Measurements from ENCODE around the gene ZFAND2B. TPM values are rescaled to one million over a fixed set of nuclear protein-coding genes. Genes with fewer than 3 reads are reported as not detected.

ZFAND2B gene
- 10 to 100 TPM; 68.1 to 69.8 TPM for total RNA-seq

GRCh38 chr2:219206328-219207133 is at the start of gene ZFAND2B:
ZFAND2B (plus strand) TSS chr2:219206782; CDS start chr2:219206988, 206 bp downstream.
- ATAC-seq (ENCODE audit: low read depth), result peak; percentile 97
- Mint-ChIP-seq H3K9me3 (peaks cover 7% of the 10 kb centered on the region), H3K4me3 (peak within 1 kb of the TSS; percentile 85), H3K27ac (peak within 1 kb of the TSS; percentile 93), H3K4me1 (peaks cover 47% of the 10 kb centered on the region), H3K27me3 (no peaks in the 10 kb centered on the region), H3K36me3 (peaks cover 15% of the 10 kb centered on the region)
- DNase-seq, result peak; percentile 99
- POLR2A ChIA-PET, result interaction anchor here (0.6 to 5.2 kb wide), 17 partner anchors 9 to 72 kb away, joined by 3 to 92 read pairs (median 8); partner anchors contain the start of genes ANKZF1, ATG9A, CNPPD1 and DNAJB2

- no peak for DNase-seq
- Mint-ChIP-seq H3K4me1 (peaks cover 15% of the 10 kb centered on the region), H3K27me3 (no peaks in the 10 kb centered on the region), H3K27ac (no peak overlapping the region), H3K36me3 (peaks cover 11% of the 10 kb centered on the region), H3K4me3 (no peak overlapping the region), H3K9me3 (no peaks in the 10 kb centered on the region)
- POLR2A ChIA-PET, result no interaction called here
- no peak for ATAC-seq (ENCODE audit: low read depth)
These were observed 49.2 kb upstream of the ZFAND2B start for GRCh38 chr2:219157396-219157795.

- Mint-ChIP-seq H3K36me3 (peaks cover 11% of the 10 kb centered on the region), H3K27me3 (no peaks in the 10 kb centered on the region), H3K4me3 (no peak overlapping the region), H3K4me1 (peaks cover 15% of the 10 kb centered on the region), H3K9me3 (no peaks in the 10 kb centered on the region), H3K27ac (no peak overlapping the region)
- no peak for ATAC-seq (ENCODE audit: low read depth)
- POLR2A ChIA-PET, result no interaction called here
- DNase-seq, result no peak
These were observed 48.6 kb upstream of the ZFAND2B start for GRCh38 chr2:219158025-219158424.

GRCh38 chr2:219158586-219158985 is 48.0 kb upstream of the ZFAND2B start:
- peaks cover 11% of the 10 kb centered on the region for H3K36me3 Mint-ChIP-seq
- DNase-seq (no peak), ATAC-seq (ENCODE audit: low read depth) (no peak)
- no peaks in the 10 kb centered on the region for H3K9me3 Mint-ChIP-seq
- H3K4me3 Mint-ChIP-seq, result no peak overlapping the region
- POLR2A ChIA-PET, result interaction anchor here (0.6 to 2.5 kb wide), 4 partner anchors 18 to 136 kb away, joined by 3 to 10 read pairs (median 6); partner anchors contain the start of genes CNPPD1 and DNAJB2
- peaks cover 15% of the 10 kb centered on the region for H3K4me1 Mint-ChIP-seq
- H3K27ac Mint-ChIP-seq, result no peak overlapping the region
- no peaks in the 10 kb centered on the region for H3K27me3 Mint-ChIP-seq

GRCh38 chr2:219159771-219160185 is 46.8 kb upstream of the ZFAND2B start:
- Mint-ChIP-seq H3K4me1 (peaks cover 15% of the 10 kb centered on the region), H3K27ac (peak overlapping the region; percentile 96)

GRCh38 chr2:219160186-219161017 is 46.2 kb upstream of the ZFAND2B start, which contains the start of gene NHEJ1:
NHEJ1 (minus strand) TSS chr2:219160815; CDS start chr2:219158362, 2,453 bp downstream.
- H3K27ac Mint-ChIP-seq, result peak within 1 kb of the TSS; percentile 96
- DNase-seq (peak; percentile 96), ATAC-seq (ENCODE audit: low read depth) (peak; percentile 92)
- peaks cover 11% of the 10 kb centered on the region for H3K36me3 Mint-ChIP-seq
- peak within 1 kb of the TSS; percentile 85 for H3K4me3 Mint-ChIP-seq
- POLR2A ChIA-PET, result interaction anchor here (0.7 to 2.5 kb wide), 11 partner anchors 15 to 134 kb away, joined by 3 to 10 read pairs (median 4); partner anchors contain the start of genes ABCB6, CNPPD1, DNAJB2 and TUBA4A
- H3K9me3 Mint-ChIP-seq, result no peaks in the 10 kb centered on the region
- H3K27me3 Mint-ChIP-seq, result no peaks in the 10 kb centered on the region
- H3K4me1 Mint-ChIP-seq, result peaks cover 15% of the 10 kb centered on the region

More at GRCh38 chr2:219159771-219160185, 46.8 kb upstream of the ZFAND2B start:
- POLR2A ChIA-PET, result interaction anchor here (0.7 to 2.5 kb wide), 11 partner anchors 16 to 135 kb away, joined by 3 to 10 read pairs (median 4); partner anchors contain the start of genes ABCB6, CNPPD1, DNAJB2 and TUBA4A
- Mint-ChIP-seq H3K4me3 (peak overlapping the region; percentile 85), H3K36me3 (peaks cover 11% of the 10 kb centered on the region), H3K27me3 (no peaks in the 10 kb centered on the region), H3K9me3 (no peaks in the 10 kb centered on the region)
- no peak for ATAC-seq (ENCODE audit: low read depth)
- no peak for DNase-seq

- H3K27ac Mint-ChIP-seq, result peak overlapping the region; percentile 96
- no peaks in the 10 kb centered on the region for H3K27me3 Mint-ChIP-seq
- H3K9me3 Mint-ChIP-seq, result no peaks in the 10 kb centered on the region
- H3K4me3 Mint-ChIP-seq, result peak overlapping the region; percentile 85
- peaks cover 15% of the 10 kb centered on the region for H3K4me1 Mint-ChIP-seq
- POLR2A ChIA-PET, result interaction anchor here (1.2 to 2.5 kb wide), 2 partner anchors 50 to 134 kb away, joined by 3 to 10 read pairs; no protein-coding TSS in a partner anchor
- ATAC-seq (ENCODE audit: low read depth), result no peak
- DNase-seq, result no peak
- H3K36me3 Mint-ChIP-seq, result peaks cover 11% of the 10 kb centered on the region
These were observed 45.5 kb upstream of the ZFAND2B start for GRCh38 chr2:219161097-219161496.

GRCh38 chr2:219163156-219163555 is 43.4 kb upstream of the ZFAND2B start:
- H3K27ac Mint-ChIP-seq, result no peak overlapping the region
- DNase-seq (no peak), ATAC-seq (ENCODE audit: low read depth) (no peak)
- no peak overlapping the region for H3K4me3 Mint-ChIP-seq
- peaks cover 7% of the 10 kb centered on the region for H3K36me3 Mint-ChIP-seq
- H3K4me1 Mint-ChIP-seq, result peaks cover 11% of the 10 kb centered on the region
- H3K9me3 Mint-ChIP-seq, result no peaks in the 10 kb centered on the region
- POLR2A ChIA-PET, result no interaction called here
- no peaks in the 10 kb centered on the region for H3K27me3 Mint-ChIP-seq

- DNase-seq (no peak), ATAC-seq (ENCODE audit: low read depth) (no peak)
- Mint-ChIP-seq H3K36me3 (peaks cover 7% of the 10 kb centered on the region), H3K27ac (no peak overlapping the region), H3K4me1 (peaks cover 7% of the 10 kb centered on the region), H3K9me3 (no peaks in the 10 kb centered on the region), H3K27me3 (no peaks in the 10 kb centered on the region), H3K4me3 (no peak overlapping the region)
- POLR2A ChIA-PET, result no interaction called here
These were observed 41.3 kb upstream of the ZFAND2B start for GRCh38 chr2:219165058-219165911.

GRCh38 chr2:219167997-219168396 is 38.6 kb upstream of the ZFAND2B start:
- Mint-ChIP-seq H3K4me3 (no peak overlapping the region), H3K27ac (no peak overlapping the region), H3K36me3 (peaks cover 8% of the 10 kb centered on the region), H3K4me1 (peaks cover 5% of the 10 kb centered on the region), H3K27me3 (no peaks in the 10 kb centered on the region), H3K9me3 (no peaks in the 10 kb centered on the region)
- no peak for DNase-seq
- no peak for ATAC-seq (ENCODE audit: low read depth)
- POLR2A ChIA-PET, result no interaction called here

GRCh38 chr2:219168526-219168925 is 38.1 kb upstream of the ZFAND2B start:
- no peak overlapping the region for H3K27ac Mint-ChIP-seq
- no peak for ATAC-seq (ENCODE audit: low read depth)
- H3K36me3 Mint-ChIP-seq, result peaks cover 8% of the 10 kb centered on the region
- no peaks in the 10 kb centered on the region for H3K27me3 Mint-ChIP-seq
- H3K9me3 Mint-ChIP-seq, result no peaks in the 10 kb centered on the region
- no peak overlapping the region for H3K4me3 Mint-ChIP-seq
- no peak for DNase-seq
- H3K4me1 Mint-ChIP-seq, result peaks cover 5% of the 10 kb centered on the region
- POLR2A ChIA-PET, result no interaction called here

- Mint-ChIP-seq H3K4me1 (peaks cover 6% of the 10 kb centered on the region), H3K27ac (no peak overlapping the region), H3K27me3 (no peaks in the 10 kb centered on the region), H3K36me3 (peaks cover 9% of the 10 kb centered on the region), H3K4me3 (no peak overlapping the region), H3K9me3 (no peaks in the 10 kb centered on the region)
- DNase-seq (no peak), ATAC-seq (ENCODE audit: low read depth) (no peak)
- POLR2A ChIA-PET, result no interaction called here
These were observed 37.6 kb upstream of the ZFAND2B start for GRCh38 chr2:219168932-219169331.

Measured in activated naive CD8-positive, alpha-beta T cell treated with anti-CD3 and anti-CD28 coated beads, Interleukin-2, amount 10 ng/mL, durations not matched to agents 7 days and 5 days (primary cell).